ENCODE data around the gene KRTAP10-11. TPM values are rescaled to one million over a fixed set of nuclear protein-coding genes. Genes with fewer than 3 reads are reported as not detected.
"Not testable (repeated sequence)": the region's sequence is repeated elsewhere in the genome, so short reads cannot be mapped to it uniquely, and the experiment has no call there.

Gene KRTAP10-11
- total and polyA plus RNA-seq, 2 donors, result not detected

DNA sequence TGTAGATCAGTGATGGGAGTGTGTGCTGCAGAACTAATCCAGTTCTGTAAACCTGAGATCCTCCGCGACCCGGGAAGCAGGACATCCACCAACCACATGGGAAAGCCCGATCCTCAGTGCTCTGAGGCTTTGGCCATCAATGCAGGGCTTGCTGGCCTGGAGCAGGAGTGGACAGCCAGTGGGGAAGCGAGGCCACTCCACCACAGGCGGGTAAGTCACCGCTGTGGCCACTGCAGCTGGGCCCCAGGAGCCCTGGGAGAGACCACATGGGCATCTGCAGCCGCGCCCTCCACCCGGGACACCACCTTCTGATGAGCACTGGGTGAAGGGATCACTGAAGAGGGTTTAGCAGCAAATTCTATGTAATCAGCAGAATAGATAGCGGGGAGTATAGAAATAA lies 34.9 kb downstream of the KRTAP10-11 start:
- 80% methylated on average over 11 of the region's 11 CpGs for WGBS
- Histone ChIP-seq H3K36me3 (ENCODE audit: insufficient read depth) (no peaks in the 10 kb centered on the region), H3K4me1 (ENCODE audit: insufficient read depth) (no peaks in the 10 kb centered on the region), H3K27ac (ENCODE audit: low read depth) (no peak overlapping the region), H3K4me3 (ENCODE audit: low read depth, low read length) (no peak overlapping the region)
- DNase-seq (ENCODE audit: extremely low spot score), result no peak

DNA sequence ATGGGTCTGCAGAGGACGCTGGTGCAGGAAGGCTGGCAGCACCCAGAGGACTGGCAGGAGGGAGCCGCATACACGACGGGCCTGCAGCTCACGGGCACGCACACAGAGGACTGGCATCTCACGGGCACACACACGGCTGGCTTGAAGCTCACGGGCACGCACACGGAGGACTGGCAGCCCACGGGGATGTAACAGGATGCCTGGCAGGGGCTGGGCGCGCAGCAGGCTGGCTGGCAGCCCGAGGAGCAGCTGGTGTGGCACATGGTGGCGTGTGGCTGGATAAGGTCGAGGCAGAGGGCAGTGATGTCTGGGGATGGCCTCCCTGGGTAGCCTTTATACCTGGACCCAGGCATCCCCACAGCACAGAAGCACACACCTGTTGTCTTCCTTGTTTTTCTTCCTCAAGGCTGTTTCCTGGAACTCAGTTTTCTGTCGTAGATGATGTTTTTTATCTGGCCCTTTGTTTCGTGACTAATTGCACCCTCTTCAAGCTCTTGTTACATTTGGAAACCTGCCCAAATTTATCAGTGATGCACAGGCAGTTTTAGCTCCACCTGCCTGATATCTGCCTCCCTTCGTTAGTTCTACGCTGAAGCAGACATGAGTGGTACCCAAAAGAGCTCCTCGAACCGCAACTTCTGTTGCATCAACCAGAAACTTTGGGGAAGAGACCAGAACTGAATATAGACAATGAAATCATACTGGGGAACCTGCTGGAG lies 35.8 kb downstream of the KRTAP10-11 start, which contains the start of gene KRTAP12-1:
Gene KRTAP12-1 (minus strand): TSS at position 303 of the 719 bp plus-strand sequence. CDS start 40 bp downstream, at position 263.
- no peak within 1 kb of the TSS for H3K27ac ChIP-seq (ENCODE audit: low read depth)
- no peak within 1 kb of the TSS for H3K4me3 ChIP-seq (ENCODE audit: low read depth, low read length)
- no peaks in the 10 kb centered on the region for H3K36me3 ChIP-seq (ENCODE audit: insufficient read depth)
- no peak for DNase-seq (ENCODE audit: extremely low spot score)
- WGBS, result 75% methylated on average over 23 of the region's 23 CpGs
- no peaks in the 10 kb centered on the region for H3K4me1 ChIP-seq (ENCODE audit: insufficient read depth)

DNA sequence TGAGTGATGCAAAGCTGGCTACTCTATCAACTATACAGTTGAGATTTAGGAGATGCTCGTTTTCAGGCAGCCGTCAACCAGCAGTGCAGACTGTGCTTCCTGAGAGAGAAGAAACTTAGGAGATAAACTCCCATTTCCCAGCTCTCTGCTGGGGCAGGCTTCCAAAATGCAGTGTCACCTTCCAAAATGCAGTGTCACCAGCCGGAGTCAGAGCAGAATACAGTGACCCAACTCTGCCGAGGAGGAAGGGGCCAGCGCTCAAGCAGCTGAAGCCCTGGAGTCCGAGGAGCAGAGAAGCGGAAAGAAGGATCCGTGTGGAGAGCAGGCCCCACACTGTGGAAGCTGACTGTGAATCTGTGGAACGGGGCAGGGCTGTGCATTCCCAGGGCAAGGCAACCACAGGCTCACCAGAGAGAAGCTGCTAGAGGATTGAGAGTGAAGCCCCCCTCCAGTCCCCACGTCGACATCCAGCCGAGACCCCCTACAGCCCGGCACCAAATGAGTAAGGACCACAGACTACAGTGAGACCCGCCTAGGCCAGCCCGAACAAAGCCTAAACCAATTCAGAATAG lies 36.5 kb downstream of the KRTAP10-11 start:
- no peak overlapping the region for H3K27ac ChIP-seq (ENCODE audit: low read depth)
- no peak for DNase-seq (ENCODE audit: extremely low spot score)
- H3K36me3 ChIP-seq (ENCODE audit: insufficient read depth), result no peaks in the 10 kb centered on the region
- H3K4me1 ChIP-seq (ENCODE audit: insufficient read depth), result no peaks in the 10 kb centered on the region
- 76% methylated on average over 15 of the region's 15 CpGs for WGBS
- no peak overlapping the region for H3K4me3 ChIP-seq (ENCODE audit: low read depth, low read length)

DNA sequence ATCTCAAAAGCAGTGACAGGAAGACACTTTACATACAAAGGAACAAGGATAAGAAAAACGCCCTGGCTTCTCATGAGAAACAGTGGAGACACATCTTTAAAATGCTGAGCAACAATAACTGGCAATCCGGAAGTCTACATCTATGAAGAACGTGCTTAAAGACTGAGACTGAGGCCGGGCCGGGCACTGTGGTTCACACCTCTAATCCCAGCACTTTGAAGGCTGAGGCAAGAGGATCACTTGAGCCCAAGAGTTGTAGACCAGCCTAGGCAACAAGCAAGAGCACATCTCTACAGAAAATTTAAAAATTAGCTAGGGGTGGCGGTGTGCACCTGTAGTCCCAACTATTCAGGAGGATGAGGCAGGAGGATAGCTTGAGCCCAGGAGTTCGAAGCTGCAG lies 37.9 kb downstream of the KRTAP10-11 start:
- Histone ChIP-seq H3K4me1 (ENCODE audit: insufficient read depth) (no peaks in the 10 kb centered on the region), H3K4me3 (ENCODE audit: low read depth, low read length) (no peak overlapping the region), H3K36me3 (ENCODE audit: insufficient read depth) (no peaks in the 10 kb centered on the region), H3K27ac (ENCODE audit: low read depth) (no peak overlapping the region)
- WGBS, result 75% methylated on average over 7 of the region's 7 CpGs
- DNase-seq (ENCODE audit: extremely low spot score), result no peak

DNA sequence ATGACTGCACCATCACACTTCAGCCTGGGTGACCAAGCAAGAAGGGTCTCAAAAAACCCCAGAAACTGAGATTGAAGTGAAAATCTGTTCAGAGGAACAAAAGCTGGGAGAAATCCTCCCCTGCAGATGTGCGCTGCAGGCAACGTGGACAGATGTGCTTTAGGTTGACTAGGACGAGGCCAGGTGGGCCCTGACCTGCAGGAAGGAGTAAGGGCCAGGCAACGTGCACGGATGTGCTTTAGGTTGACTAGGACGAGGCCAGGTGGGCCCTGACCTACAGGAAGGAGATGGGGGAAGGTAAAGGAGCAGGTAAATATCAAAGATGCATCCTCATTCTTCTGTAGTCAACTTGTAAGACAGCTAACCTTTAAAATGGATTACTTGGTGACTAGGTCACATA lies 38.3 kb downstream of the KRTAP10-11 start:
- no peak for DNase-seq (ENCODE audit: extremely low spot score)
- H3K4me1 ChIP-seq (ENCODE audit: insufficient read depth), result no peaks in the 10 kb centered on the region
- 76% methylated on average over 6 of the region's 6 CpGs for WGBS
- no peak overlapping the region for H3K27ac ChIP-seq (ENCODE audit: low read depth)
- no peak overlapping the region for H3K4me3 ChIP-seq (ENCODE audit: low read depth, low read length)
- H3K36me3 ChIP-seq (ENCODE audit: insufficient read depth), result no peaks in the 10 kb centered on the region

DNA sequence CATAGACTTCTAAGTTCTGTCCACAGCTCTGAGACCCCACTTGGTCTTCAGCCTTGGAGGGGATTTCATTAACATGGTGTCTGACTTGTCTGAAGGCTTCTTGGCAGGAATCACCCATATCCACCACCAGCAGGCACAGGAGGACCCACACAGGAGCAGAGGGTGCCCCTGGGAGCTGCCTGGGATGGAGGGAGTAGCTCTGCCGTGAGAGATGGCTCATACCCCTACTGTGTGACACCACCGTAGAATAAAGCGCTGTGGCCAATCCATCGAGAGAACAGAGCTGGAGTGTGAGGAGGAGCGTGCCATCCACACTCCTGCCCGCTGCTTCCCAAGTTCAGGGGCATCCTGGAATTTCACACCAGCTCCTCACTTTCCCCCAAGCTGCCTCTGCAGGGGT lies 38.8 kb downstream of the KRTAP10-11 start:
- not testable (repeated sequence) for H3K4me3 ChIP-seq (ENCODE audit: low read depth, low read length); H3K36me3 ChIP-seq (ENCODE audit: insufficient read depth); DNase-seq (ENCODE audit: extremely low spot score); H3K27ac ChIP-seq (ENCODE audit: low read depth); H3K4me1 ChIP-seq (ENCODE audit: insufficient read depth)
- 92% methylated on average over 6 of the region's 6 CpGs for WGBS

DNA sequence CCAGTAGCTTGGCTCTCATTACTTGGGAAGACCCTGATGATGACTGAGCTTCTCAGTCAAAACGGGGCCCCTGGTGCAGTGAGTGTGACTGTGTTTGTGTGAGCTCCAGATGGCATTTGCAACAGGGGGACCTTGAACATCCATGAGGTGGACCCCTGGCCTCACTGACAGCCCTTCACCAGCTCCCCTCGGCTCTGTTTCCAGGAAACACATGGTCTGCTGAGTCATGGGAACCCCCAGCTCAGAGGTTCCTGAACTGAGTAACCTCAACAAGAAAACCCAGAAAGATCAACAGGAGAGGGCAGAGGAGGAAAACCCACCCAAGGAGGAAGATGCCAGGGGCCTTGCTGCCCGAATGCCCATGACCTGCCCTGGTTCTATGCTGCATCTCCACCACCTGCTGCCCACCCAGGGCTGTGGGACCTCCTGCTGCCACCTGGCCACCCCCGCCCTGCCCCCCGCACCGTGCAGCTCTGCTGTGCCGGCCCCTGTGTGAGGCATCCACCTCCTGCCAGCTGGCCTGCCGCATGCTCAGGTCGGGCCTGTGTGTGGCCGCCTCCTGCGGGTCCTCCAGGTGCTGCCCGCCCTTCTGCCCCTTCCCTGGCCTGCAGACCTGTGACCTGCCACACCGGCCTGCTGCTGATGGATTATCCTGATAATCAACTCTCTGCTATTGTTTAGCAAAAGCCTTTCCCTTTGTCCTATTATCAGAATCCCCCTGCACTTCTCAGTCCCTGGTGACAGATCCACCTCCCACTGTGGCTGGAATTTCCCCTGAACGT lies 40.0 kb downstream of the KRTAP10-11 start:
- H3K4me3 ChIP-seq (ENCODE audit: low read depth, low read length), result no peak overlapping the region
- no peaks in the 10 kb centered on the region for H3K4me1 ChIP-seq (ENCODE audit: insufficient read depth)
- no peak overlapping the region for H3K27ac ChIP-seq (ENCODE audit: low read depth)
- no peaks in the 10 kb centered on the region for H3K36me3 ChIP-seq (ENCODE audit: insufficient read depth)
- DNase-seq (ENCODE audit: extremely low spot score), result no peak
- WGBS, result 36% methylated on average over 14 of the region's 14 CpGs

DNA sequence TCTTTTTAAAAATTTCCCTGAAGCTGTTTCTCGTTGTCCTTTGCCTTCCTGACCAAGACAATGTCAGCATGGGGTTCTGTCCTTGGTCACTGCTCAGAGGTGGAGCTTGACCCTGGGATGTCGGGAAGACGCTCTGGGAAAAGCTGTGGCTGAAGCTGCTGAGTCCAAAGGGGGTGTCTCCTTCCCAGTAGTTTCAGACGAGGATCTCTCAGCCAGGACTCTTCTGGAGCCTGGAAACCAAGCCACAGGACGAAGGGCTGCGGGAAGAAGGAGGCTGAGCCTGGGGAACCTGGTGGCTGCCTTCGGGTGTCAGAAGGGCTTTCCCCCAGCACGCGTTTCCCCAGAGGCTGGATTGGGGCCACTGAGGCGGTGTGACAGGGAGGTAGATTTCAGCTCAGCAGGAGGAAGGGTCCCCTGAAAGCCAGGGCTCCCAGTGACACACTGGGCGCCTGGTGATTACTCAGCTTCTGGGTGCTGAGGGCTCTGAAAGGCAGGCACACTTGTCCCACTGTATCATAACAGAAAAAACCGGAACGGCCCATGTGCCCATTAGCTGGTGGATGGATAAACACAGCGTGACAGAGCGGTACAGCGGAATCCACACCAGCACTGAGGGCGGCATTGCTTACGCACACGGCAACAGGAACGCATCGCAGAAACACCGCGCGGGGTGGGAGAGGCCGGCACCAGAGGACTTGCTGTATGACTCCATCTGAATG lies 40.8 kb downstream of the KRTAP10-11 start:
- no peaks in the 10 kb centered on the region for H3K36me3 ChIP-seq (ENCODE audit: insufficient read depth)
- 68% methylated on average over 25 of the region's 25 CpGs for WGBS
- H3K4me1 ChIP-seq (ENCODE audit: insufficient read depth), result no peaks in the 10 kb centered on the region
- no peak for DNase-seq (ENCODE audit: extremely low spot score)
- H3K4me3 ChIP-seq (ENCODE audit: low read depth, low read length), result no peak overlapping the region
- H3K27ac ChIP-seq (ENCODE audit: low read depth), result no peak overlapping the region

DNA sequence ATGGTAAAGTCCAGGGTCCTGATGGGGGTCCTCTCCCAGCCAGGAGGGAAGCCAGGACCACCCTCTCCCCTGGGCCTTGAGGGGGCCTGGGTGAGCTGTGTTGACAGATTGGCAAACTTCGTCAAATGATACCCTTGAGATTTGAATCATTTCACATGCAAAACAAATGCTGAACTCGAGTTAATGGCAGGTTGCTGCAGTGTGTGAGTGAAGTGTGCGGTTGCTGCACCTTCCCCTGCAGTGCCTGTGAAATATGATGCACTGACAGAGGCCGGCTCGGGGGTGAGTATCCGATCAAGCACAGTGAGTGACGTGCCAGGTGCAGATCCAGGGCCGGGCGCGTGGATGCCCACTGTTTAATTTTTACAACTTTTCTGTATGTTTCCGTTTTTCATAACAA lies 41.5 kb downstream of the KRTAP10-11 start:
- Histone ChIP-seq H3K36me3 (ENCODE audit: insufficient read depth) (no peaks in the 10 kb centered on the region), H3K27ac (ENCODE audit: low read depth) (no peak overlapping the region), H3K4me1 (ENCODE audit: insufficient read depth) (no peaks in the 10 kb centered on the region), H3K4me3 (ENCODE audit: low read depth, low read length) (no peak overlapping the region)
- WGBS, result 50% methylated on average over 11 of the region's 11 CpGs
- no peak for DNase-seq (ENCODE audit: extremely low spot score)

DNA sequence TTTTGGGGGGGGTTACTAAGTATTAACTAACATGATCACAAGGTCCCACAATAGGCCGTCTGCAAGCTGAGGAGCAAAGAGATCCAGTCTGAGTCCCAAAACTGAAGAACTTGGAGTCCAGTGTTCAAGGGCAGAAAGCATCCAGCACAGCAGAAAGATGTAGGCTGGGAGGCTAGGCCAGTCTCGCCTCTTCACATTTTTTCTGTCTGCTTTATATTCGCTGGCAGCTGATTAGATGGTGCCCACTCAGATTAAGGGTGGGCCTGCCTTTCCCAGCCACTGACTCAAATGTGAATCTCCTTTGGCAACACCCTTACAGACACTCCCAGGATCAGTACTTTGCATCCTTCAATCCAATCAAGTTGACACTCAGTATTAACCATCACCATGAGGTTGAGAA lies 43.5 kb downstream of the KRTAP10-11 start:
- not testable (repeated sequence) for DNase-seq (ENCODE audit: extremely low spot score); H3K27ac ChIP-seq (ENCODE audit: low read depth); H3K4me1 ChIP-seq (ENCODE audit: insufficient read depth); H3K36me3 ChIP-seq (ENCODE audit: insufficient read depth); H3K4me3 ChIP-seq (ENCODE audit: low read depth, low read length)
- whole genome bisulfite sequencing, result 80% methylated on average over 3 of the region's 3 CpGs

DNA sequence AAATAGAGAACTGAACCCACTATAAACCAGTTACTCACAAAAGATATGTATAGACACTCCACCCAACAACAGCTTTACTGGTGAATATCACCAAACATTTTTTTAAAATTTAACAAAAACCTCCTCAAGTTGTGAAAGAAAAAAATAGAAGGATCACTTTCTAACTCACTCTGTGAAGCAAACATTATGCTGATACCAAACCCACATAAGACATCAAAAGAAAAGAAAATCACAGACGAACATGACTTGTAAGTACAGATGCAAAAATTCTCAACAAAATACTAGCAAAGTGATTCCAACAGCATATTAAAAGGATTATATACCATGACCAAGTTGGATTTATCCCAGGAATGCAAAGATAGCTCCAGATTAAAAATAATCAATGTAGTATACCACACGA lies 45.5 kb downstream of the KRTAP10-11 start:
- 59% methylated on average over 2 of the region's 2 CpGs for whole genome bisulfite sequencing
- H3K4me3 ChIP-seq (ENCODE audit: low read depth, low read length), result no peak overlapping the region
- H3K4me1 ChIP-seq (ENCODE audit: insufficient read depth), result no peaks in the 10 kb centered on the region
- H3K36me3 ChIP-seq (ENCODE audit: insufficient read depth), result no peaks in the 10 kb centered on the region
- no peak overlapping the region for H3K27ac ChIP-seq (ENCODE audit: low read depth)
- no peak for DNase-seq (ENCODE audit: extremely low spot score)

DNA sequence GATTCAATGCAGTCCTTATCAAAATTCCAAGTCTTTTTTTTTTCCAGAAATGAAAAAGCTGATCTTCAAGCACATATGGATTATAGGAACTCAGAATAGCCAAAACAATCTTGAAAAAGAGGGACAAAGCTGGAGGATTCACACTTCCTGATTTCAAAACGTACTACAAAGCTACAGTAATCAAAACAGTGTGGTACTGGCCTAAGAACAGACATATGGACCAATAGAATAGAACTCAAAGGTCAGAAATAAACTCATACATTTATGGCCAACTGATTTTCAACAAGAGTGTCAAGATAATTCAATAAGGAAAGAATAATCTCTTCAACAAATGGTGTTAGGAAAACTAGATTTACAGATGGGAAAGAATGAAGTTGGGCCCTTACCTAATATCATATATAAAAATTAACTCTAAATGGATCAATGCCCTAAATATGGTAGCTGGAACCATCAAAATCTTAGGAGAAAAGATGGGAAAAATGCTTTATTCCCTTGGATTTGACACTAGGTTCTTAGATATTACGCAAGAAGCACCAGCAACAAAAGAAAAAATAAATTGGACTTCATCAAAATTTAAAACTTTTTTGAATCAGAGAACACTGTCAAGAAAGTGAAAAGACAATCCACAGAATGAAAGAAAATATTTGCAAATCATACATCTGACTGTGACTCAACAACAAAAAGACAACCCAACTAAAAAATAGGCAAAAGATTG lies 46.7 kb downstream of the KRTAP10-11 start:
- H3K27ac ChIP-seq (ENCODE audit: low read depth), result no peak overlapping the region
- no peaks in the 10 kb centered on the region for H3K4me1 ChIP-seq (ENCODE audit: insufficient read depth)
- H3K36me3 ChIP-seq (ENCODE audit: insufficient read depth), result no peaks in the 10 kb centered on the region
- DNase-seq (ENCODE audit: extremely low spot score), result no peak
- H3K4me3 ChIP-seq (ENCODE audit: low read depth, low read length), result no peak overlapping the region
- 48% methylated on average over 2 of the region's 2 CpGs for WGBS

DNA sequence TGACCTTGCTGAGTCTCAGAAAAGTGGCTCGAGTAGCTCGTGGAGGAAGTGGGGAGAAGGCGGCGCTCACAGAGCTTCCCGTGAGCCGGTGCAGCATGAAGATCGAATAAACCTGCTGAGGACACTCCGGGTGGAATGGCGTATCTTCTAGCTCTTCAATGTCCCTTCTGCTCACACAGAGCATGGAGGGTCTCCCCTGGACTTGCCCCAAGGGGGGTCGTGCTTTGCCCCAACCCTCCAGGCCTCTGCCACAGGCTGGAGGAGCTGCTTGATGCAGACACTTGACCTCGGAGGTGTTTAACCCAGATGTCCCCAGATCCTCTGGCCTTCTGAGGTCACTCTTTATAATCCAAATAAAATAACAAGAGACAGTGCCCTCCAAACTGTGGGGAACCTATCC lies 48.6 kb downstream of the KRTAP10-11 start:
- H3K36me3 ChIP-seq (ENCODE audit: insufficient read depth), result no peaks in the 10 kb centered on the region
- WGBS, result 67% methylated on average over 11 of the region's 11 CpGs
- no peak overlapping the region for H3K4me3 ChIP-seq (ENCODE audit: low read depth, low read length)
- no peak for DNase-seq (ENCODE audit: extremely low spot score)
- H3K27ac ChIP-seq (ENCODE audit: low read depth), result no peak overlapping the region
- no peaks in the 10 kb centered on the region for H3K4me1 ChIP-seq (ENCODE audit: insufficient read depth)

Measured in urinary bladder (tissue), 4 donors.